OCI-LY3 (cell line): ENCODE results near the gene NIPAL1.

Source experiments
- H2AFZ ChIP-seq: fragments of 200-600, 300-600 bp; shearing (Covaris generic); 2 replicates; pipeline ENCODE4 v1.6.0; 2014; ENCODE audit warnings: antibody characterized with exemption, low read depth, low read length
- H3K27ac ChIP-seq: fragments of 200-600, 300-600 bp; sonication (generic); 2 replicates; pipeline ENCODE4 v1.5.1; 2014; ENCODE audit warnings: mild to moderate bottlenecking, low read length, moderate library complexity, mixed read lengths
- H3K27me3 ChIP-seq: fragments of 200-600, 300-600 bp; sonication (generic); 2 replicates; pipeline ENCODE4 v1.6.1; 2014; ENCODE audit warnings: low read depth, low read length, mixed read lengths
- H3K36me3 ChIP-seq: fragments of 200-600, 300-600 bp; sonication (generic); replicated peaks from 2 replicates; pipeline ENCODE3; 2014; ENCODE audit warnings: low read depth, low read length, mixed read lengths
- H3K4me1 ChIP-seq: fragments of 300-600, 200-600 bp; sonication (generic); 2 replicates; pipeline ENCODE4 v1.6.1; 2014; ENCODE audit warnings: low read length, mixed read lengths
- H3K4me2 ChIP-seq: fragments of 200-600, 300-600 bp; sonication (generic); 2 replicates; pipeline ENCODE4 v1.6.1; 2014; ENCODE audit warnings: low read length, mixed read lengths
- H3K4me3 ChIP-seq: fragments of 300-600, 200-600 bp; sonication (generic); 2 replicates; pipeline ENCODE4 v1.5.1; 2014; ENCODE audit warnings: antibody characterized with exemption, mild to moderate bottlenecking, low read length, moderate library complexity
- H3K79me2 ChIP-seq: fragments of 300-600, 200-600 bp; shearing (Covaris generic); 2 replicates; pipeline ENCODE4 v1.6.1; 2014; ENCODE audit warnings: mild to moderate bottlenecking, low read length, mixed read lengths
- H3K9ac ChIP-seq: fragments of 300-600, 200-600 bp; shearing (Covaris generic); 2 replicates; pipeline ENCODE4 v1.6.0; 2014; ENCODE audit warnings: mild to moderate bottlenecking, low read length, moderate library complexity
- H3K9me3 ChIP-seq: fragments of 200-600, 300-600 bp; shearing (Covaris generic); 2 replicates; pipeline ENCODE4 v1.6.1; 2014; ENCODE audit warnings: low read length, mixed read lengths; ENCODE audit not compliant: insufficient read depth
- H4K20me1 ChIP-seq: fragments of 200-600, 300-600 bp; sonication (generic); 2 replicates; pipeline ENCODE4 v1.6.1; 2016; ENCODE audit warnings: low read length, mixed read lengths; ENCODE audit not compliant: insufficient read depth
- CTCF ChIP-seq: fragments of 200-600, 300-600 bp; sonication (generic); IDR thresholded peaks from 2 replicates; pipeline ENCODE4 v1.5.1; 2014; ENCODE audit warnings: antibody characterized with exemption, low read length, low read depth
- EZH2phosphoT487 ChIP-seq: fragments of 200-600 bp; shearing (Covaris generic); IDR thresholded peaks from 2 replicates; pipeline ENCODE4 v1.6.1; 2018; ENCODE audit warnings: antibody characterized with exemption, mixed run types, low read depth

Gene NIPAL1

GRCh38 chr4:48065587-48066052 is 49.0 kb downstream of the NIPAL1 start:
- no peaks in the 10 kb centered on the region for H3K9me3 ChIP-seq
- TF ChIP-seq EZH2phosphoT487 (no peak), CTCF (peak; percentile 76)
- no peak overlapping the region for H2AFZ ChIP-seq

GRCh38 chr4:48067536-48067935 is 51.0 kb downstream of the NIPAL1 start:
- Histone ChIP-seq H3K27me3 (no peaks in the 10 kb centered on the region), H3K27ac (peak overlapping the region; percentile 96), H3K9me3 (no peaks in the 10 kb centered on the region), H3K36me3 (no peaks in the 10 kb centered on the region), H3K79me2 (no peaks in the 10 kb centered on the region), H3K4me1 (peaks cover 89% of the 10 kb centered on the region), H2AFZ (no peak overlapping the region), H3K4me2 (no peak overlapping the region), H4K20me1 (no peaks in the 10 kb centered on the region), H3K9ac (no peak overlapping the region; the same call in 1 of the 2 replicates), H3K4me3 (no peak overlapping the region)
- TF ChIP-seq CTCF (no peak), EZH2phosphoT487 (no peak)

More at GRCh38 chr4:48065587-48066052, 49.0 kb downstream of the NIPAL1 start:
- Histone ChIP-seq H3K36me3 (no peaks in the 10 kb centered on the region), H3K4me2 (peak overlapping the region; percentile 47), H3K79me2 (no peaks in the 10 kb centered on the region), H3K27ac (peak overlapping the region; percentile 96), H4K20me1 (no peaks in the 10 kb centered on the region), H3K4me3 (0 out of 2 replicates have a peak overlapping the region, but pooled peaks have one; percentile 18), H3K9ac (peak overlapping the region; percentile 70), H3K4me1 (peaks cover 70% of the 10 kb centered on the region), H3K27me3 (no peaks in the 10 kb centered on the region)

GRCh38 chr4:48068182-48068581 is 51.6 kb downstream of the NIPAL1 start:
- H3K9ac ChIP-seq: peak overlapping the region; percentile 24; the same call in 1 of the 2 replicates
- peak overlapping the region; percentile 21 for H3K4me2 ChIP-seq
- no peaks in the 10 kb centered on the region for H3K9me3 ChIP-seq
- H3K4me3 ChIP-seq: no peak overlapping the region
- H3K79me2 ChIP-seq: no peaks in the 10 kb centered on the region
- H2AFZ ChIP-seq: no peak overlapping the region
- peak overlapping the region; percentile 96 for H3K27ac ChIP-seq
- TF ChIP-seq EZH2phosphoT487 (no peak), CTCF (no peak)
- peaks cover 91% of the 10 kb centered on the region for H3K4me1 ChIP-seq
- H3K36me3 ChIP-seq: no peaks in the 10 kb centered on the region
- no peaks in the 10 kb centered on the region for H3K27me3 ChIP-seq
- H4K20me1 ChIP-seq: no peaks in the 10 kb centered on the region

GRCh38 chr4:48069026-48069425 is 52.5 kb downstream of the NIPAL1 start:
- Histone ChIP-seq H3K27ac (peak overlapping the region; percentile 96), H4K20me1 (no peaks in the 10 kb centered on the region), H3K27me3 (no peaks in the 10 kb centered on the region), H3K4me2 (no peak overlapping the region; the same call in 1 of the 2 replicates), H3K36me3 (no peaks in the 10 kb centered on the region), H3K9ac (no peak overlapping the region; the same call in 1 of the 2 replicates), H2AFZ (no peak overlapping the region), H3K79me2 (no peaks in the 10 kb centered on the region), H3K4me1 (peaks cover 92% of the 10 kb centered on the region), H3K4me3 (no peak overlapping the region), H3K9me3 (no peaks in the 10 kb centered on the region)
- TF ChIP-seq EZH2phosphoT487 (no peak), CTCF (no peak)
